ENCODE measurements around the gene FOXD2. TPM values are rescaled to one million over a fixed set of nuclear protein-coding genes. Genes with fewer than 3 reads are reported as not detected.

Gene FOXD2
- total RNA-seq, 6 experiments from 2014 or later, result 0.25 to 0.86 (median 0.41) TPM

- no peak for DNase-seq
- 96% methylated on average over 5 of the region's 5 CpGs for WGBS (ENCODE audit: insufficient coverage, low coverage, low lambda C conversion rate, missing lambda C conversion rate)
- Histone ChIP-seq H3K27me3 (no peaks in the 10 kb centered on the region), H3K27ac (no peak overlapping the region), H3K4me3 (no peak overlapping the region), H3K4me1 (peaks cover 0 to 4% (median under 1%) of the 10 kb centered on the region in 4 donors), H3K9me3 (no peaks in the 10 kb centered on the region), H3K36me3 (no peaks in the 10 kb centered on the region)
- no peak for ATAC-seq
- intact Hi-C loops (cut with DNase I), result no loop called here
- TF ChIP-seq POLR2A (IDR thresholded peaks at IDR 0.05), result no peak
- TF ChIP-seq, protein P1, sequence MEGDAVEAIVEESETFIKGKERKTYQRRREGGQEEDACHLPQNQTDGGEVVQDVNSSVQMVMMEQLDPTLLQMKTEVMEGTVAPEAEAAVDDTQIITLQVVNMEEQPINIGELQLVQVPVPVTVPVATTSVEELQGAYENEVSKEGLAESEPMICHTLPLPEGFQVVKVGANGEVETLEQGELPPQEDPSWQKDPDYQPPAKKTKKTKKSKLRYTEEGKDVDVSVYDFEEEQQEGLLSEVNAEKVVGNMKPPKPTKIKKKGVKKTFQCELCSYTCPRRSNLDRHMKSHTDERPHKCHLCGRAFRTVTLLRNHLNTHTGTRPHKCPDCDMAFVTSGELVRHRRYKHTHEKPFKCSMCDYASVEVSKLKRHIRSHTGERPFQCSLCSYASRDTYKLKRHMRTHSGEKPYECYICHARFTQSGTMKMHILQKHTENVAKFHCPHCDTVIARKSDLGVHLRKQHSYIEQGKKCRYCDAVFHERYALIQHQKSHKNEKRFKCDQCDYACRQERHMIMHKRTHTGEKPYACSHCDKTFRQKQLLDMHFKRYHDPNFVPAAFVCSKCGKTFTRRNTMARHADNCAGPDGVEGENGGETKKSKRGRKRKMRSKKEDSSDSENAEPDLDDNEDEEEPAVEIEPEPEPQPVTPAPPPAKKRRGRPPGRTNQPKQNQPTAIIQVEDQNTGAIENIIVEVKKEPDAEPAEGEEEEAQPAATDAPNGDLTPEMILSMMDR (IDR thresholded peaks at IDR 0.05), result no peak
Measured at GRCh38 chr1:47471163-47471562, 33.3 kb downstream of the FOXD2 start.

- no peak for DNase-seq
- intact Hi-C loops (cut with DNase I), result no loop called here
Measured at GRCh38 chr1:47474278-47475193, 36.7 kb downstream of the FOXD2 start.

DNA sequence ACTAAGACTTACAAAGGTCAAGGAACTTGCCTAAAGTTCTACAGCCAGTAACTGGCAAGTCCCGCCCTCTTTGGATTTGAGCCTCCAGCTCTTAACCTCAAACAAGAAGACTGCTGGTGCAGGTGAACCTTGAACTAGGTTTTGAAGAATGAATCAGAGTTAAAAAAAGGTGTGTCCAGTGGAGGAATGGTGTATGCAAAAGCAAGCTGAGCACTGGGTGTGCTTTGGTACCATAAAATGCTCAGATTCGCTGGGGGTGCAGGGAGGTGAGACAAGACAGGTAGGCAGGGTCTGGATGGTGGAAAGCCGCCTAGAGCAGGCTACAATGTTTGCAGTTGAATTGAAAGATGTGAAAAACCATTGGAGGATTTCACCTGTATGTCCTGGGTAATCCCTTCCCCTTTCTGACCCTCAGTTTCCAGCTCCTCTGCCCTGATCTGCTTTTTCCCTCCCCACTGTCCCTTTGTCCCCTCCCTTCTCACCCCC lies 39.8 kb downstream of the FOXD2 start:
- Histone ChIP-seq H3K27me3 (no peaks in the 10 kb centered on the region), H3K4me3 (peak overlapping the region in 1 of 3 donors; percentile 8), H3K9me3 (no peaks in the 10 kb centered on the region), H3K4me1 (peaks cover 0 to 46% (median 20%) of the 10 kb centered on the region in 4 donors), H3K27ac (peak overlapping the region in 2 of 3 donors; percentile 27 to 74), H3K36me3 (no peaks in the 10 kb centered on the region)
- WGBS (ENCODE audit: insufficient coverage, low coverage, low lambda C conversion rate, missing lambda C conversion rate), result 18% methylated on average over 3 of the region's 3 CpGs
- DNase-seq, result peak; percentile 67 to 88 (median 76)
- TF ChIP-seq, protein P1 (IDR thresholded peaks at IDR 0.05), result no peak
- TF ChIP-seq POLR2A (IDR thresholded peaks at IDR 0.05), result no peak
- intact Hi-C loops (cut with DNase I), result no loop called here
- peak; percentile 62 to 77 (median 74) for ATAC-seq

More at GRCh38 chr1:47474278-47475193, 36.7 kb downstream of the FOXD2 start:
- no peak for ATAC-seq
- H3K9me3 ChIP-seq, result no peaks in the 10 kb centered on the region
- H3K4me1 ChIP-seq, result peaks cover 0 to 31% (median 14%) of the 10 kb centered on the region in 4 donors
- no peaks in the 10 kb centered on the region for H3K27me3 ChIP-seq
- no peaks in the 10 kb centered on the region for H3K36me3 ChIP-seq
- no peak overlapping the region for H3K4me3 ChIP-seq
- H3K27ac ChIP-seq, result no peak overlapping the region
- 62% methylated on average over 5 of the region's 9 CpGs for WGBS (ENCODE audit: insufficient coverage, low coverage, low lambda C conversion rate, missing lambda C conversion rate)
- TF ChIP-seq, protein P1 (IDR thresholded peaks at IDR 0.05), result no peak
- TF ChIP-seq POLR2A (IDR thresholded peaks at IDR 0.05), result no peak

GRCh38 chr1:47478090-47478489 lies 40.2 kb downstream of the FOXD2 start:
- peak; percentile 80 to 91 (median 90) for DNase-seq
- H3K27me3 ChIP-seq, result no peaks in the 10 kb centered on the region
- intact Hi-C loops (cut with DNase I), result no loop called here
- peak overlapping the region in 2 of 3 donors; percentile 35 to 74 for H3K27ac ChIP-seq
- peaks cover 0 to 46% (median 20%) of the 10 kb centered on the region in 4 donors for H3K4me1 ChIP-seq
- WGBS (ENCODE audit: insufficient coverage, low coverage, low lambda C conversion rate, missing lambda C conversion rate), result 23% methylated on average over 7 of the region's 9 CpGs
- peak; percentile 84 to 92 (median 90) for ATAC-seq
- no peaks in the 10 kb centered on the region for H3K9me3 ChIP-seq
- TF ChIP-seq, protein P1 (IDR thresholded peaks at IDR 0.05), result no peak
- TF ChIP-seq POLR2A (IDR thresholded peaks at IDR 0.05), result no peak
- no peaks in the 10 kb centered on the region for H3K36me3 ChIP-seq
- H3K4me3 ChIP-seq, result peak overlapping the region in 1 of 3 donors; percentile 8
